NCI-H1092 (cell line): Measurements from ENCODE around the gene CYSRT1.
A peak's percentile ranks its signal among the peaks of the same experiment; 100 is the strongest.
"Not testable (repeated sequence)": the region's sequence is repeated elsewhere in the genome, so short reads cannot be mapped to it uniquely, and the experiment has no call there.

Source experiments
- DNase-seq: peaks from one replicate; lab custom pipeline; 2025; lab: John Stamatoyannopoulos, UW

CYSRT1 gene

GRCh38 chr9:137237759-137238726 lies 13.1 kb downstream of the CYSRT1 start:
- DNase-seq, result peak; percentile 47

GRCh38 chr9:137239541-137240200 lies 14.7 kb downstream of the CYSRT1 start:
- DNase-seq, result not testable (repeated sequence)

- DNase-seq, result peak; percentile 71
Measured at GRCh38 chr9:137240318-137240840, 15.4 kb downstream of the CYSRT1 start.

- peak; percentile 99 for DNase-seq
Measured at GRCh38 chr9:137240841-137241489, 16.0 kb downstream of the CYSRT1 start, which contains the start of gene TUBB4B. TUBB4B (plus strand) TSS chr9:137241287; CDS start chr9:137241361, 74 bp downstream.

GRCh38 chr9:137241490-137242268 lies 16.7 kb downstream of the CYSRT1 start:
- DNase-seq, result no peak

- DNase-seq, result no peak
Measured at GRCh38 chr9:137242269-137243203, 17.6 kb downstream of the CYSRT1 start.

GRCh38 chr9:137243266-137243625 lies 18.3 kb downstream of the CYSRT1 start:
- not testable (repeated sequence) for DNase-seq

- no peak for DNase-seq
Measured at GRCh38 chr9:137243626-137244485, 18.9 kb downstream of the CYSRT1 start.

- DNase-seq, result no peak
Measured at GRCh38 chr9:137244486-137245449, 19.8 kb downstream of the CYSRT1 start.

GRCh38 chr9:137245450-137246421 lies 20.8 kb downstream of the CYSRT1 start:
- no peak for DNase-seq

- DNase-seq, result peak; percentile 21
Measured at GRCh38 chr9:137247135-137247915, 22.4 kb downstream of the CYSRT1 start.

GRCh38 chr9:137247916-137248175 lies 22.9 kb downstream of the CYSRT1 start:
- DNase-seq, result no peak

- no peak for DNase-seq
Measured at GRCh38 chr9:137250329-137251193, 25.6 kb downstream of the CYSRT1 start.

GRCh38 chr9:137251194-137251461 lies 26.2 kb downstream of the CYSRT1 start, which contains the start of gene STPG3:
STPG3 (plus strand) TSS chr9:137251286; CDS start chr9:137251287, 1 bp downstream.
- no peak for DNase-seq

GRCh38 chr9:137251490-137252268 lies 26.7 kb downstream of the CYSRT1 start:
- DNase-seq, result no peak
